HCT116 (cell line): ENCODE results near the gene ZNF787. TPM values are rescaled to one million over a fixed set of nuclear protein-coding genes. Genes with fewer than 3 reads are reported as not detected.

Source experiments
- ATAC-seq: fragments of 200-7000 bp; cut with Tn5 transposase; 2 replicates; pipeline ENCODE4 v1.9.1; 2020; ENCODE audit warnings: mild to moderate bottlenecking, moderate library complexity
- BruUV-seq: library from RNA; stranded (reverse); fragments of 400-500 nt; replicated peaks from 2 replicates; lab custom pipeline; 2021; lab: Mats Ljungman, UMichigan
- CTCF ChIA-PET: fragments of 300-600 bp; sonication (Branson Sonifier 250); formaldehyde crosslinking; loops from one replicate; lab custom pipeline; 2021; ENCODE audit warnings: antibody characterized with exemption; lab: Charles Lee
- POLR2A ChIA-PET: fragments of 300-600, 350-600 bp; sonication (Branson Sonifier 250); formaldehyde crosslinking; loops from one replicate; lab custom pipeline; 2021; ENCODE audit warnings: antibody characterized with exemption; lab: Charles Lee
- RAD21 ChIA-PET, 2 experiments: fragments of 300-600 bp; sonication (Branson Sonifier 250); formaldehyde crosslinking; loops; one replicate each; lab custom pipeline; 2023; ENCODE audit warnings: low total read pairs in 2 of 2; ENCODE audit not compliant: uncharacterized antibody in 2 of 2, unreplicated experiment in 2 of 2, low non-redundant PET in 1 of 2; lab: Charles Lee
- DNase-seq: peaks from one replicate; pipeline ENCODE4 v3.0.0-alpha.2; 2010; ENCODE audit warnings: low read depth, low spot score
- H2AFZ ChIP-seq: fragments of 200-600 bp; shearing (Covaris generic), sonication (generic); 2 replicates; pipeline ENCODE4 v1.6.1; 2017; ENCODE audit warnings: low read depth, mixed run types, mixed read lengths, antibody characterized with exemption, low read length; ENCODE audit not compliant: poor library complexity, severe bottlenecking
- H3K27ac ChIP-seq: 2 replicates; pipeline ENCODE4 v1.5.1; 2012; ENCODE audit warnings: low read depth, low read length
- H3K27me3 ChIP-seq: fragments of 200-600 bp; sonication (generic); 2 replicates; pipeline ENCODE4 v1.6.1; 2016; ENCODE audit warnings: mixed run types, low read length, mixed read lengths; ENCODE audit not compliant: insufficient read depth
- H3K36me3 ChIP-seq, 2 experiments: fragments of 200-500 bp in 1 of 2; fragments of 200-600 bp in 1 of 2; sonication (Bioruptor generic) in 1 of 2; sonication (generic) in 1 of 2; 2 replicates each; pipeline versions ENCODE4 v1.5.1 to v1.6.1; 2014 to 2016; ENCODE audit warnings: low read length in 2 of 2, inconsistent platforms in 1 of 2, mixed read lengths in 1 of 2, mixed run types in 1 of 2; ENCODE audit not compliant: insufficient read depth in 2 of 2, control insufficient read depth in 1 of 2
- H3K4me1 ChIP-seq, 2 experiments: fragments of 200-600 bp in 1 of 2; sonication (generic) in 1 of 2; 2 replicates each; pipeline versions ENCODE4 v1.5.1 to v1.6.1; 2012 to 2017; ENCODE audit warnings: low read length in 2 of 2, inconsistent platforms in 1 of 2, mild to moderate bottlenecking in 1 of 2, mixed read lengths in 1 of 2, mixed run types in 1 of 2, moderate library complexity in 1 of 2; ENCODE audit not compliant: insufficient read depth in 2 of 2, control insufficient read depth in 1 of 2
- H3K4me2 ChIP-seq: fragments of 200-600 bp; sonication (generic); 2 replicates; pipeline ENCODE4 v1.6.1; 2017; ENCODE audit warnings: mixed run types, low read length, mixed read lengths
- H3K4me3 ChIP-seq, 2 experiments: fragments of 200-600 bp in 1 of 2; sonication (generic) in 1 of 2; replicated peaks in 1 of 2; 2 replicates each; pipeline ENCODE4 v1.5.1; 2011 to 2016; ENCODE audit warnings: low read length in 2 of 2, control low read depth in 1 of 2, low read depth in 1 of 2, mild to moderate bottlenecking in 1 of 2, mixed read lengths in 1 of 2, mixed run types in 1 of 2
- H3K79me2 ChIP-seq: fragments of 200-600 bp; sonication (generic); 2 replicates; pipeline ENCODE4 v1.6.1; 2017; ENCODE audit warnings: mild to moderate bottlenecking, mixed run types, low read length, moderate library complexity, mixed read lengths; ENCODE audit not compliant: insufficient read depth
- H3K9ac ChIP-seq: fragments of 200-600 bp; sonication (generic); 2 replicates; pipeline ENCODE4 v1.6.1; 2016; ENCODE audit warnings: low read length, mixed read lengths
- H3K9me2 ChIP-seq: fragments of 200-600 bp; sonication (generic), shearing (Covaris generic); 2 replicates; pipeline ENCODE4 v1.6.1; 2017; ENCODE audit warnings: mixed run types, mild to moderate bottlenecking, moderate library complexity; ENCODE audit not compliant: insufficient read depth
- H3K9me3 ChIP-seq, 2 experiments: fragments of 200-500 bp in 1 of 2; fragments of 200-600 bp in 1 of 2; sonication (Bioruptor generic) in 1 of 2; sonication (generic) in 1 of 2; 2 replicates each; pipeline ENCODE4 v1.6.1; 2014 to 2017; ENCODE audit warnings: low read length in 2 of 2, mixed read lengths in 2 of 2, inconsistent platforms in 1 of 2, low read depth in 1 of 2, mild to moderate bottlenecking in 1 of 2, mixed run types in 1 of 2, moderate library complexity in 1 of 2; ENCODE audit not compliant: control insufficient read depth in 1 of 2, insufficient read depth in 1 of 2
- H4K20me1 ChIP-seq: fragments of 200-600 bp; sonication (generic), shearing (Covaris generic); 2 replicates; pipeline ENCODE4 v1.6.1; 2017; ENCODE audit warnings: mixed run types, mild to moderate bottlenecking, moderate library complexity; ENCODE audit not compliant: insufficient read depth
- CBX3 ChIP-seq: IDR thresholded peaks from 2 replicates; pipeline ENCODE4 v1.6.1; 2012; ENCODE audit warnings: low read depth
- ELF1 ChIP-seq: IDR thresholded peaks from 2 replicates; pipeline ENCODE4 v1.6.1; 2012; ENCODE audit warnings: low read depth, borderline replicate concordance
- EZH2phosphoT487 ChIP-seq: fragments of 200-600 bp; IDR thresholded peaks from 2 replicates; pipeline ENCODE4 v1.6.1; 2018; ENCODE audit warnings: antibody characterized with exemption, borderline replicate concordance
- FOSL1 ChIP-seq: IDR thresholded peaks from 2 replicates; pipeline ENCODE4 v1.6.1; 2012; ENCODE audit warnings: low read depth
- JUND ChIP-seq: IDR thresholded peaks from 2 replicates; pipeline ENCODE4 v1.6.1; 2012
- MAX ChIP-seq: IDR thresholded peaks from 2 replicates; pipeline ENCODE4 v1.6.1; 2012
- POLR2A ChIP-seq: IDR thresholded peaks from 2 replicates; pipeline ENCODE4 v1.7.0; 2011; ENCODE audit warnings: borderline replicate concordance; ENCODE audit not compliant: insufficient read depth, insufficient read length; ENCODE audit errors: extremely low read depth
- SP1 ChIP-seq: IDR thresholded peaks from 2 replicates; pipeline ENCODE4 v1.6.1; 2012; ENCODE audit warnings: low read depth
- TCF7L2 ChIP-seq: IDR thresholded peaks from 2 replicates; pipeline ENCODE4 v1.7.0; 2011; ENCODE audit warnings: borderline replicate concordance, inconsistent platforms; ENCODE audit not compliant: insufficient read depth, insufficient read length; ENCODE audit errors: extremely low read depth
- ZBTB33 ChIP-seq: IDR thresholded peaks from 2 replicates; pipeline ENCODE4 v1.6.1; 2011; ENCODE audit warnings: mild to moderate bottlenecking, low read length, moderate library complexity; ENCODE audit not compliant: insufficient replicate concordance; ENCODE audit errors: extremely low read depth
- intact Hi-C: fragments of 100-400 bp; cut with micrococcal nuclease; formaldehyde crosslinking; loops from 2 replicates; pipeline ENCODE4 v1.10.0; 2022
- total RNA-seq: library from RNA; stranded (reverse); gene quantifications from one replicate; pipeline ENCODE4 v1.2.1, GENCODE V29; 2021; ENCODE audit not compliant: unreplicated experiment
- TF ChIP-seq, protein P1 (sequence below): IDR thresholded peaks from 2 replicates; pipeline ENCODE4 v1.6.1; 2012; ENCODE audit warnings: low read depth

The ZNF787 gene
- total RNA-seq, 1 experiment from 2014 or later: 40.3 TPM

- TF ChIP-seq JUND (no peak), TCF7L2 (no peak), ELF1 (no peak), CBX3 (no peak), FOSL1 (no peak), MAX (no peak), POLR2A (no peak), SP1 (no peak), EZH2phosphoT487 (no peak), ZBTB33 (no peak)
- TF ChIP-seq, protein P1, sequence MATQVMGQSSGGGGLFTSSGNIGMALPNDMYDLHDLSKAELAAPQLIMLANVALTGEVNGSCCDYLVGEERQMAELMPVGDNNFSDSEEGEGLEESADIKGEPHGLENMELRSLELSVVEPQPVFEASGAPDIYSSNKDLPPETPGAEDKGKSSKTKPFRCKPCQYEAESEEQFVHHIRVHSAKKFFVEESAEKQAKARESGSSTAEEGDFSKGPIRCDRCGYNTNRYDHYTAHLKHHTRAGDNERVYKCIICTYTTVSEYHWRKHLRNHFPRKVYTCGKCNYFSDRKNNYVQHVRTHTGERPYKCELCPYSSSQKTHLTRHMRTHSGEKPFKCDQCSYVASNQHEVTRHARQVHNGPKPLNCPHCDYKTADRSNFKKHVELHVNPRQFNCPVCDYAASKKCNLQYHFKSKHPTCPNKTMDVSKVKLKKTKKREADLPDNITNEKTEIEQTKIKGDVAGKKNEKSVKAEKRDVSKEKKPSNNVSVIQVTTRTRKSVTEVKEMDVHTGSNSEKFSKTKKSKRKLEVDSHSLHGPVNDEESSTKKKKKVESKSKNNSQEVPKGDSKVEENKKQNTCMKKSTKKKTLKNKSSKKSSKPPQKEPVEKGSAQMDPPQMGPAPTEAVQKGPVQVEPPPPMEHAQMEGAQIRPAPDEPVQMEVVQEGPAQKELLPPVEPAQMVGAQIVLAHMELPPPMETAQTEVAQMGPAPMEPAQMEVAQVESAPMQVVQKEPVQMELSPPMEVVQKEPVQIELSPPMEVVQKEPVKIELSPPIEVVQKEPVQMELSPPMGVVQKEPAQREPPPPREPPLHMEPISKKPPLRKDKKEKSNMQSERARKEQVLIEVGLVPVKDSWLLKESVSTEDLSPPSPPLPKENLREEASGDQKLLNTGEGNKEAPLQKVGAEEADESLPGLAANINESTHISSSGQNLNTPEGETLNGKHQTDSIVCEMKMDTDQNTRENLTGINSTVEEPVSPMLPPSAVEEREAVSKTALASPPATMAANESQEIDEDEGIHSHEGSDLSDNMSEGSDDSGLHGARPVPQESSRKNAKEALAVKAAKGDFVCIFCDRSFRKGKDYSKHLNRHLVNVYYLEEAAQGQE: no peak
- no peak overlapping the region for H3K4me2 ChIP-seq
- no peak overlapping the region for H3K9ac ChIP-seq
- no peak for DNase-seq
- H4K20me1 ChIP-seq: no peaks in the 10 kb centered on the region
- H3K9me3 ChIP-seq: no peaks in the 10 kb centered on the region
- ChIA-PET CTCF (interaction anchor here (1.2 kb wide), 1 partner anchor 85 kb away, joined by 3 read pairs; no protein-coding TSS in a partner anchor), RAD21 (no interaction called here), POLR2A (no interaction called here)
- BruUV-seq: no TSS peak
- ATAC-seq: no peak
- H3K36me3 ChIP-seq: no peaks in the 10 kb centered on the region
- H3K9me2 ChIP-seq: no peaks in the 10 kb centered on the region
- H2AFZ ChIP-seq: no peak overlapping the region
- H3K27ac ChIP-seq: no peak overlapping the region
- no peaks in the 10 kb centered on the region for H3K4me1 ChIP-seq
- no peaks in the 10 kb centered on the region for H3K79me2 ChIP-seq
- H3K4me3 ChIP-seq: no peak overlapping the region
- intact Hi-C loops: no loop called here
- no peaks in the 10 kb centered on the region for H3K27me3 ChIP-seq
Observed at GRCh38 chr19:56170261-56170660, 49.2 kb upstream of the ZNF787 start.
